Measurements from ENCODE around the gene SEC14L3. TPM values are rescaled to one million over a fixed set of nuclear protein-coding genes. Genes with fewer than 3 reads are reported as not detected.

The SEC14L3 gene
- total and polyA plus RNA-seq, 2 of the 4 experiments (the other 2 are of a cell fraction) = not detected

- Histone ChIP-seq H3K23ac (ENCODE audit: low read depth, low read length) (no peak overlapping the region), H3K14ac (replicated peaks; ENCODE audit: low read depth, low read length) (no peak overlapping the region), H3K4me3 (ENCODE audit: insufficient read depth, low read depth, low read length) (no peak overlapping the region), H2AFZ (replicated peaks; ENCODE audit: low read length, poor library complexity) (no peak overlapping the region), H4K8ac (ENCODE audit: low read depth in 2 of 2, low read length in 2 of 2) (no peak overlapping the region), H3K18ac (ENCODE audit: low read depth, low read length) (no peak overlapping the region), H2BK20ac (ENCODE audit: low read depth, low read length) (no peak overlapping the region), H4K5ac (ENCODE audit: low read depth, low read length) (no peak overlapping the region), H2AK9ac (replicated peaks; ENCODE audit: low read depth, low read length, poor library complexity) (no peak overlapping the region), H3K9me1 (ENCODE audit: insufficient read depth, low read length) (peaks cover 5% of the 10 kb centered on the region), H3K9ac (ENCODE audit: low read depth, low read length) (no peak overlapping the region), H2BK15ac (ENCODE audit: low read depth, low read length) (no peak overlapping the region), H3K4me2 (ENCODE audit: low read depth, low read length) (no peak overlapping the region), H3K36me3 (ENCODE audit: control insufficient read depth, insufficient read depth, low read length) (peaks cover 6% of the 10 kb centered on the region; the same call in 1 of the 2 replicates), H2BK120ac (ENCODE audit: low read depth, low read length) (no peak overlapping the region), H3K56ac (ENCODE audit: extremely low read depth, insufficient read depth, low read length) (no peak overlapping the region), H2BK5ac (ENCODE audit: low read depth, low read length, poor library complexity, severe bottlenecking) (no peak overlapping the region), H4K20me1 (ENCODE audit: insufficient read depth, low read length) (no peaks in the 10 kb centered on the region), H3K27ac (ENCODE audit: insufficient read depth, low read length) (no peak overlapping the region), H3K4me1 (ENCODE audit: control insufficient read depth, insufficient read depth, low read length) (peaks cover 2% of the 10 kb centered on the region; the same call in 1 of the 2 replicates), H2AK5ac (ENCODE audit: low read depth, low read length) (no peak overlapping the region), H3K9me3 (ENCODE audit: control insufficient read depth, insufficient read depth, low read length) (no peaks in the 10 kb centered on the region), H3K27me3 (ENCODE audit: control insufficient read depth, insufficient read depth, low read length) (no peaks in the 10 kb centered on the region), H3K79me1 (ENCODE audit: low read depth in 1 of 2, low read length in 2 of 2) (peaks cover 10 to 17% of the 10 kb centered on the region in 2 experiments; a peak in 3 of 4 replicates), H3K4ac (ENCODE audit: low read depth, low read length) (no peak overlapping the region), H4K91ac (ENCODE audit: insufficient read depth, low read depth, low read length) (no peak overlapping the region)
- WGBS, 2 experiments (ENCODE audit: extremely low coverage in 2 of 2, insufficient read length in 1 of 2) = 46% methylated on average over 4 of the region's 4 CpGs; no CpG with 5 or more reads in 1 of the 2 experiments
- dilution Hi-C loops (cut with HindIII; ENCODE audit: low sequenced_read_pairs, unreplicated experiment) = no loop called here
- in situ Hi-C loops (cut with MboI; ENCODE audit: low sequenced_read_pairs) = no loop called here
- CTCF ChIA-PET = no interaction called here
- DNase-seq (no peak), ATAC-seq (ENCODE audit: low read depth) (no peak)
- POLR2A ChIA-PET (ENCODE audit: unreplicated experiment) = no interaction called here
- no peak for TF ChIP-seq CHD1 (IDR thresholded peaks at IDR 0.05; ENCODE audit: low read depth, low read length)
- TF ChIP-seq CTCF (conservative IDR thresholded peaks at IDR 0.05; ENCODE audit: low read depth, low read length) = no peak
- no peak for TF ChIP-seq NFE2L2 (IDR thresholded peaks at IDR 0.05; ENCODE audit: low read depth, low read length)
- no peak for TF ChIP-seq BHLHE40 (IDR thresholded peaks at IDR 0.05; ENCODE audit: low read depth, low read length)
- no peak for TF ChIP-seq ELK1 (IDR thresholded peaks at IDR 0.05; ENCODE audit: borderline replicate concordance, low read depth, low read length)
- no peak for TF ChIP-seq POLR2A (IDR thresholded peaks at IDR 0.05; ENCODE audit: low read depth, low read length)
- no peak for TF ChIP-seq MAZ (IDR thresholded peaks at IDR 0.05; ENCODE audit: borderline replicate concordance, low read depth, low read length)
- no peak for TF ChIP-seq USF2 (IDR thresholded peaks at IDR 0.05; ENCODE audit: low read depth, low read length)
- TF ChIP-seq MXI1 (IDR thresholded peaks at IDR 0.05; ENCODE audit: borderline replicate concordance, low read depth, low read length) = no peak
- TF ChIP-seq FOS (IDR thresholded peaks at IDR 0.05; ENCODE audit: low read depth, low read length) = no peak
- no peak for TF ChIP-seq MAFK (IDR thresholded peaks at IDR 0.05; ENCODE audit: low read depth, low read length)
- TF ChIP-seq SMC3 (IDR thresholded peaks at IDR 0.05; ENCODE audit: low read depth, low read length) = no peak
- no peak for TF ChIP-seq RAD21 (IDR thresholded peaks at IDR 0.05; ENCODE audit: low read length)
- no peak for TF ChIP-seq RFX5 (IDR thresholded peaks at IDR 0.05; ENCODE audit: low read depth, low read length)
- no peak for TF ChIP-seq CEBPB (IDR thresholded peaks at IDR 0.05; ENCODE audit: low read depth, low read length)
- TF ChIP-seq RCOR1 (IDR thresholded peaks at IDR 0.05; ENCODE audit: insufficient replicate concordance, low read length) = no peak
- intact Hi-C loops (cut with micrococcal nuclease) = no loop called here
- no TSS peak for BruUV-seq (replicated peaks)
These were observed 41.9 kb downstream of the SEC14L3 start for GRCh38 chr22:30429887-30430286.
